ENCODE measurements around the gene NACC1. TPM values are rescaled to one million over a fixed set of nuclear protein-coding genes. Genes with fewer than 3 reads are reported as not detected.

The NACC1 gene
- total RNA-seq, 1 donor from 2014 or later: 62.1 TPM

GRCh38 chr19:13091400-13092157, 26.5 kb upstream of the NACC1 start:
- no peak for TF ChIP-seq CTCF (IDR thresholded peaks at IDR 0.05)
- H3K4me1 Mint-ChIP-seq: peaks cover 25% of the 10 kb centered on the region
- ChIA-PET POLR2A (interaction anchor here (0.6 to 0.7 kb wide), 4 partner anchors 13 to 72 kb away, joined by 3 to 9 read pairs (median 6); no protein-coding TSS in a partner anchor), CTCF (interaction anchor here (1.2 to 1.5 kb wide), 3 partner anchors 30 to 126 kb away, joined by 3 to 9 read pairs (median 5); no protein-coding TSS in a partner anchor)
- no peak overlapping the region for H3K27ac Mint-ChIP-seq
- peaks cover 2% of the 10 kb centered on the region for H3K27me3 Mint-ChIP-seq
- no peaks in the 10 kb centered on the region for H3K9me3 Mint-ChIP-seq
- H3K36me3 Mint-ChIP-seq (ENCODE audit: low read depth): peaks cover 2% of the 10 kb centered on the region
- DNase-seq (no peak), ATAC-seq (ENCODE audit: low read depth) (no peak)
- intact Hi-C loops (cut with micrococcal nuclease): no loop called here
- H3K4me3 Mint-ChIP-seq: no peak overlapping the region

- intact Hi-C loops (cut with micrococcal nuclease): no loop called here
- H3K4me3 Mint-ChIP-seq: no peak overlapping the region
- ATAC-seq (ENCODE audit: low read depth) (no peak), DNase-seq (no peak)
- ChIA-PET CTCF (interaction anchor here (1.2 to 5.0 kb wide), 3 partner anchors 114 to 127 kb away, joined by 5 to 106 read pairs (median 9); no protein-coding TSS in a partner anchor), POLR2A (interaction anchor here (0.7 kb wide), 1 partner anchor 21 kb away, joined by 3 read pairs; no protein-coding TSS in a partner anchor)
- TF ChIP-seq CTCF (IDR thresholded peaks at IDR 0.05): no peak
- H3K27me3 Mint-ChIP-seq: peaks cover 2% of the 10 kb centered on the region
- H3K27ac Mint-ChIP-seq: no peak overlapping the region
- H3K4me1 Mint-ChIP-seq: peaks cover 30% of the 10 kb centered on the region
- no peaks in the 10 kb centered on the region for H3K9me3 Mint-ChIP-seq
- H3K36me3 Mint-ChIP-seq (ENCODE audit: low read depth): peaks cover 2% of the 10 kb centered on the region
These were observed 25.9 kb upstream of the NACC1 start for GRCh38 chr19:13092158-13092543.

- ATAC-seq (ENCODE audit: low read depth): no peak
- Mint-ChIP-seq H3K4me3 (no peak overlapping the region), H3K36me3 (ENCODE audit: low read depth) (peaks cover 2% of the 10 kb centered on the region), H3K4me1 (peaks cover 30% of the 10 kb centered on the region), H3K27ac (no peak overlapping the region), H3K9me3 (no peaks in the 10 kb centered on the region), H3K27me3 (peaks cover 2% of the 10 kb centered on the region)
- no peak for DNase-seq
- intact Hi-C loops (cut with micrococcal nuclease): loop anchor here (1.0 kb wide), 2 partner anchors 109 to 127 kb away; no protein-coding TSS in a partner anchor
- TF ChIP-seq CTCF (IDR thresholded peaks at IDR 0.05): no peak
- CTCF ChIA-PET: interaction anchor here (0.9 to 5.0 kb wide), 6 partner anchors 10 to 127 kb away, joined by 3 to 106 read pairs (median 28); partner anchors contain the start of gene NFIX
- POLR2A ChIA-PET: interaction anchor here (3.1 to 4.5 kb wide), 2 partner anchors 12 to 115 kb away, joined by 28 to 125 read pairs; partner anchors contain the start of gene LYL1
These were observed 25.3 kb upstream of the NACC1 start for GRCh38 chr19:13092606-13093235.

GRCh38 chr19:13093407-13094105, 24.5 kb upstream of the NACC1 start:
- ChIA-PET CTCF (interaction anchor here (0.6 to 5.0 kb wide), 22 partner anchors 11 to 334 kb away, joined by 3 to 106 read pairs (median 4); partner anchors contain the start of genes NFIX and RNASEH2A), POLR2A (interaction anchor here (0.8 to 4.5 kb wide), 15 partner anchors 11 to 209 kb away, joined by 3 to 125 read pairs (median 8); partner anchors contain the start of genes IER2, LYL1, NACC1 and STX10)
- peak overlapping the region; percentile 95 for H3K27ac Mint-ChIP-seq

More at GRCh38 chr19:13093407-13094105, 24.5 kb upstream of the NACC1 start:
- H3K9me3 Mint-ChIP-seq: no peaks in the 10 kb centered on the region
- peaks cover 36% of the 10 kb centered on the region for H3K4me1 Mint-ChIP-seq
- TF ChIP-seq CTCF (IDR thresholded peaks at IDR 0.05): peak; percentile 71
- peak; percentile 56 for ATAC-seq (ENCODE audit: low read depth)
- DNase-seq: peak; percentile 73
- intact Hi-C loops (cut with micrococcal nuclease): loop anchor here (1.0 to 2.0 kb wide), 6 partner anchors 11 to 203 kb away; partner anchors contain the start of gene GCDH
- H3K36me3 Mint-ChIP-seq (ENCODE audit: low read depth): peaks cover 4% of the 10 kb centered on the region
- H3K27me3 Mint-ChIP-seq: no peaks in the 10 kb centered on the region
- H3K4me3 Mint-ChIP-seq: peak overlapping the region; percentile 29
